ENCODE results near the gene OPCML.

DNA sequence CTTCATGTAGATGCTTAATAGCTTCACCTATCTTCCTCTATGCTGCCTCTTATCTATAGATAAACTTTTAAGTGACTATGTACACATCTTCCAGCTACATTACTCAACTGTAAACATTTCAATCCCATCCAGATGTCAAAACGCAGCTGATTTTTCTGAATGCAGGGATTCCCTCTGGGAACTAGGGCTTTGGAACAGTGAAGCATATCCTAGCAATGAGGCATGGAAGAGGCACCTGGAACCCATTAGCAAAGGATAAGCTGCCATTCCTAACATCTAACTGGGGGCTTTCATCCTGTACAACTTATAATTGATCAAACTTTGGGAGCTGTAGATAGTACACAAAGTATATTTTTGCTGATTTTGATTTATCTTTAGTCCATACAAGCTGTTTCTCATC, 40.8 kb upstream of the OPCML start:
- TF ChIP-seq, protein P1, sequence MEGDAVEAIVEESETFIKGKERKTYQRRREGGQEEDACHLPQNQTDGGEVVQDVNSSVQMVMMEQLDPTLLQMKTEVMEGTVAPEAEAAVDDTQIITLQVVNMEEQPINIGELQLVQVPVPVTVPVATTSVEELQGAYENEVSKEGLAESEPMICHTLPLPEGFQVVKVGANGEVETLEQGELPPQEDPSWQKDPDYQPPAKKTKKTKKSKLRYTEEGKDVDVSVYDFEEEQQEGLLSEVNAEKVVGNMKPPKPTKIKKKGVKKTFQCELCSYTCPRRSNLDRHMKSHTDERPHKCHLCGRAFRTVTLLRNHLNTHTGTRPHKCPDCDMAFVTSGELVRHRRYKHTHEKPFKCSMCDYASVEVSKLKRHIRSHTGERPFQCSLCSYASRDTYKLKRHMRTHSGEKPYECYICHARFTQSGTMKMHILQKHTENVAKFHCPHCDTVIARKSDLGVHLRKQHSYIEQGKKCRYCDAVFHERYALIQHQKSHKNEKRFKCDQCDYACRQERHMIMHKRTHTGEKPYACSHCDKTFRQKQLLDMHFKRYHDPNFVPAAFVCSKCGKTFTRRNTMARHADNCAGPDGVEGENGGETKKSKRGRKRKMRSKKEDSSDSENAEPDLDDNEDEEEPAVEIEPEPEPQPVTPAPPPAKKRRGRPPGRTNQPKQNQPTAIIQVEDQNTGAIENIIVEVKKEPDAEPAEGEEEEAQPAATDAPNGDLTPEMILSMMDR (IDR thresholded peaks at IDR 0.05) = no peak
- no peak for TF ChIP-seq POLR2AphosphoS5 (IDR thresholded peaks at IDR 0.05)

Data from prostate gland (tissue), 2 donors.